ENCODE measurements around the gene ALG3.

The ALG3 gene

DNA sequence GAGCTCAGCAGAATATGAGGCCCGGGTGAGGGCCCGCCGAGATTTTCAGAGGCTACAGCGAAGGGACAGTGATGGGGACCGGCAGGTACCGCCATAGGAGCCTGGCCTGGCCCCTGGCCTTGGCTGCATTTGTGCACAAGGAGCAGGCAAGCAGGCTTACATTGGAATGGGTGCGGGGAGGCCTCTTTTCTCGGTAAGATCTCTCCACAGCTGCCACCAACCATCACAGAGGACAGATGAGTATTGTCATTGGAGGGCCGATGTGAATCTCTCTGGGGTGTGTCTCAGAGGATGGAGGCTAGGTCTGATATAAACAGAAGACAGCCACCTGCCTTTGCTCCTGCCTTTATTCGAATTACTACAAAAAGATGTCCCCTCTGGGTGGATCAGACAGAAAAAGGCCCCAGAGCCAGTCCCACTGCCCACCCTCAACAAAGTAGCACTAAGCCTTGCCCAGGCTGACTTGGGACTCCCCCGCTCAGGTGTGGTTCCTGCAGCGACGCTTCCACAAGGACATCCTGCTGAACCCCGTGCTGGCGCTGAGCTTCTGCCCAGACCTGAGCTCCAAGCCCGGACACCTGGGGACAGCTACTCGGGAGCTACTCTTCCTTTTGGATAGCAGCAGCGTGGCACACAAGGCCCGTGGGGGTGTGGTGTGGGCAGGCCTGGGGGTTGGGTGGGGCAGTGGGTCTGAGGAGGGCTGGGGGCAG, 13.9 kb downstream of the ALG3 start:
- DNase-seq (ENCODE audit: low read depth): no peak

- DNase-seq (ENCODE audit: low read depth): no peak
Measured at GRCh38 chr3:184234224-184234623, 14.5 kb downstream of the ALG3 start.

DNA sequence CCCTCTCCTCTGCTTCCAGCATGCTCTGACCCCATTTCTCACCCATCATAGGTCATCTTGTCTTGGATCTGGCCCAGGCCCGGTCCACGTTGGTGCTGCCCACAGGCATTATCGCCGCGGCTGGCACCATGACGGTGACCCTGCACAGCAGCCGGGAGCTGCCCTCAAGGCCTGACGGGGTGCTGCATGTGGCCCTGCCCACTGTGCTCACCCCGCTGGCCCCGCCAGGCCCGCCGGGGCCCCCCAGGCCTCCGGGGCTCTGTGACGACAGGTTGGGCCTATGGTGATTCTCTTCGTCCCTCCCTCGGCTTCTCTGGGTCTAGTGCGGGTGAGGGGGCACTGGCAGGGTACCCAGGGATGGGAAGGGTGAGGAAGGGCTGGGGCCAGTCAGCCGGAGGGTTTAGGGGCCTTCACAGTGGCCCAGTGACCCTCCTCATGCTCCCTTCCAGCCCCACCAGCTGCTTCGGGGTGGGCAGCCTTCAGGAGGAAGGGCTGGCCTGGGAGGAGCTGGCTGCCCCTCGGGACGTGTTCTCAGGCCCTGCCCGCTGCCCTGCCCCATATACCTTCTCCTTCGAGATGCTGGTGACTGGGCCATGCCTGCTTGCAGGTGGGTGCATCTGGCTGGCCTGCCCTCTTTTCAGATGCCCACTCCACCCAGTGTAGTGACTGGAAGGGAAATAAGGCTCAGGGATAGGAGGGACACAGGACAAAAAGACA, 15.5 kb downstream of the ALG3 start:
- no peak for DNase-seq (ENCODE audit: low read depth)

- DNase-seq (ENCODE audit: low read depth): no peak
Measured at GRCh38 chr3:184231671-184232070, 17.1 kb downstream of the ALG3 start.

DNA sequence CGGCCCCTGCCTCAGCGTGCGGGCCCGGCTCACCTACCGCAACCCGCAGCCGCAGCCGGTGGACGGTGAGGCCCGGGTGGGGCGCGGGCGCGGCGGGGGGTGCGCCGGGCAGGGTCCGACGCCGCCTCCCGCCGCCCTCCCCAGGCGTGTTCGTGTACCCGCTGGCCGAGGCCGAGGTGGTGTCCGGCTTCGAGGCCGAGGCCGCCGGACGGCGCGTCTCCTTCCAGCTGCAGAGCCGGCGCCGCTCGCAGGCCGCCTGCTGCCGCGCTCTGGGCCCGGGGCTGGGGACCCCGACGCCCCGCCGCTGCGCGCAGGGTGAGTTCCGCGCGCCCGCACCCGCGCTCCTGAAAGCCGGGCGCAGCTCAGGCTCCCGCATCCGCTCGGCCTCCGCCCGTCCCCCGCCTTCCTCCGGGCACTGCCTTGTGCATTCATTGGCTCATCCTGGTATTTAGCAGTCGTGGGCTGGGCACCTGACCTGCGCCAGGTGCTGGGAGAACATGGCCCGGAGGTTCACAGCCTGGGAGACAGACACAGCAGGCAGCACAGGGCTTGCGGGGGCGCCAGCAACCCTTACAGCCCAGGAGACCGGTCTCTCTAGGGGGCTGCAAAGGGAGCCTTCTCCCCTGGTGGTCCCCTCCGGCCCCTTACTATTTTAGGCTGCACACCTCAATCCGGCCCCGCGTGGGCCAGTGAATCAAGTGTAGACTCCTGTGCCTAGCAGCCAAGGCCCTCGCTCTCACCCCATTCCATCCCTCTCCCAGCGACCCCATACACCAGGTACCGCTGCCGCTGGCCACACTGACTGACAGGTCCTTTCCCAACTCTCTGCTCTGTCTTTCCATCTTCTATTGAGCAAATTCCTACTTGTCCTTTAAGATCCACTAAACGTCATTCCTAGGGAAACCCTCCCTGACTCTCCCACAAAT, 17.9 kb downstream of the ALG3 start:
- DNase-seq (ENCODE audit: low read depth): no peak

DNA sequence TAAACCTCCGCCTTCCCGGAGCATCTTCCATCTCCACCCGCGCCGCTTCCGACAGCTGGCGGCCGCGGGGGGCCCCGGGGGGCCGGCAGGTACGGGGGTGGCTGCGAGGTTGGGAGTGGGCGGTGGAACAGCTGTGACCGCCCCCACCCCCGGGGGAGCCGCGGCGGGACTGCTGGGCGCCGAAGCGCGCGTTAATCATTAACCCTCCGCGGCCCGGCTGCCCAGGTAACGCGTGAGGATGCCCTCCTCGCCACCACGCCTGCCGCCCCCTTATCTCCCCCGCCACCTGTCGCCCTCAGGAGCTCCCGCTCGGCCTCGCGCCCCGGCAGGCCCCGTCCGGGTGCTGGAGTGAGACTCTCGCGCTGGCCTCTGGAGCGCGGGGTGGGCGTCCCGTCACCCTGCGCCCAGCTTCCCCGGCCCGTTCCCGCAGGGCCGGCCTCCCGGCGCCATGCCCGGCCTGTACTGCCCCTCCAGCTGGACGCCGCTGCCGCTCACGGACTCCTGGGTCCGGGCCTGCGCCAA, 18.6 kb downstream of the ALG3 start:
- no peak for DNase-seq (ENCODE audit: low read depth)

- peak; percentile 41 for DNase-seq (ENCODE audit: low read depth)
Measured at GRCh38 chr3:184229394-184230080, 19.2 kb downstream of the ALG3 start, which contains the start of gene VWA5B2. Gene VWA5B2 (plus strand): TSS chr3:184229585. CDS start chr3:184230529, 944 bp downstream.

DNA sequence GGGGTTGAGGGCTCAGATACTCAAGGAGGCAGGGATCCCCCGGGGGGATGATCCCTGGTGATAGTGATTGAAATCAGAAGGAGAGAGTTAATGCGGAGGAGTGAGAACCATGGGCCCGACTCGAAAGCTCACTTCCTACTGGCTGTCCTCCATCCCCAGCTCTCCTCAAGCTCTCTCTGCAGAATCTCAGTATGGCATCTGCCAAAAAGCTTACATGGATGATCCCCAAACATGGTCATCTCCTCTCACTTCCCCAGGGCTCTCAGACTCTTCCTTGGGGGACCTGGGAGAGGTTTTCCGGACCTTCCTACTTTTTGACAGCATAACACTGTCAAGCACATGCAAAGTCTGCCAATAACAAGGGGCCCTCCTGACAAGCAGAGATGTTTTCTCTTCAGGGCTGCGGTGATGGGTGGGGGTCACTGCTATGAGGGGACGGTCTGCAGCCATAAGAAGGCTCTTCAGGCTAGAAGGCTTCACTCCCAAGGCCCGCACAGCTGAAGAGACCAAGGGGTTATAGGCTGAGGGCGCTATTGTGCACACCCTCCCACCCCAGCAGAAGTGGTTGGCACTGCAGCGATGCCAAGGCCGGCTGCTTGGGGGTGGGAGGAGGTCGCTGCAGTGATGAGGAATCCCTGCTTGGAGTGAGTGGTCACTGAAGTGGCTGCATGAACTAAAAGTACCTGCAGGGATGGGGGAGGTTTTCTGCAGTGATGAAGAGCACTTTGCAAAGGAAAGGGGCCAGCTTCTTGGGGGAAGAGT, 20.2 kb downstream of the ALG3 start:
- no peak for DNase-seq (ENCODE audit: low read depth)

DNA sequence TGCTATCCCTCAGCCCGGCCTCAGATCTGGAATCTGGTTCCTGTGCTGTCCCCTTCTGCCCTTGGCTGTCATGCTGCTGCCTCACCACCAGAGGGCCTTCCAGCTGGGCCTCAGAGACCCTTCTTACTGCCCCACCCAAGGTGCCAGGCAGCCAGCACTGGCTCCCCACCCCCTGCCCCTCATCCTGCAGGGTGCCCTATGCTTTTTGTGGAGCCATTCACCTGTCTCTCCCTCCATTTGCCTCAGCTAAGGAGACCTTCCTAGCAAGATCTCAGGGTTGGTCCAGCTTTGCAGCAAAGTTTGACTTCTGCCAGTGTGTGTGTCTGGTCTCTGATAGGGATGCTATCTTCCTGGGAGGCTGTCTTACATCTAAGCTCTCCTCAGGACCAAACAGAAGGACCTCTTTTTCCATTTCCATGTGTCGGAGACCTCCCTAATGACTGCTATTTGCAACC, 21.3 kb downstream of the ALG3 start:
- no peak for DNase-seq (ENCODE audit: low read depth)

GRCh38 chr3:184223946-184224345, 24.8 kb downstream of the ALG3 start:
- no peak for DNase-seq (ENCODE audit: low read depth)

DNA sequence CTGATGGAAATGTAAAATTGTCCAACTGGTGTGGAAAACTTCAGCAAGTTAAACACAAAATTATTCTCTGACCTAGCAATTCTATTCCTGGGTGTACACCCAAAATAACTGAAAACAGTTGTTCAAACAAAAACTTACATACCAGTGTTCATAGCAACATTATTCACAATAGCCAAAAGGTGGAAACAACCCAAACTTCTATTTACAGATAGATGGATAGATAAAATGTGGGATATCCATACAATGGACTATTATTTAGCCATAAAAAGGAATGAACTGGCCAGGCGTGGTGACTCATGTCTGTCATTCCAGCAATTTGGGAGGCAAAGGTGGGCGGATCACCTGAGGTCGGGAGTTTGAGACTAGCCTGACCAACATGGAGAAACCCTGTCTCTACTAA, 26.2 kb downstream of the ALG3 start:
- DNase-seq (ENCODE audit: low read depth): no peak

DNA sequence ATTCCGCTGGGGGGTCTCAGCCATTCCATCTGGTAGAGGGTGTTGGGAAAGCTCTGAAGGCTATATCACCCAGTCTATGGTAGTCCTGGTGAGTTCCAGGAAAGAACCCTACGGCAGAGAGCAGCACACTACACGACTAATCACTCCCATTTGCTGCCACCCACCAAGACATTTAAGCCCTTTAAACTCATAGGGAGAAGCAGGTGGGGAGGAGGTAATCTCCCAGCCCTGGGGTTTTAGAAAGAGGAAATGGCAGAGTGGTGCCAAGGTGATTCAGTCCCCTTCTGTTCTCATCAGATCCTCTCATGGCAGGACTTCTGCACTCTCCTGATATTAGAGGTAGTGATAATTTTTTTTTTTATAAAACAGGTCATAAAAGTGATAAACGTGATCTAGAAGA, 29.9 kb downstream of the ALG3 start:
- DNase-seq (ENCODE audit: low read depth): no peak

DNA sequence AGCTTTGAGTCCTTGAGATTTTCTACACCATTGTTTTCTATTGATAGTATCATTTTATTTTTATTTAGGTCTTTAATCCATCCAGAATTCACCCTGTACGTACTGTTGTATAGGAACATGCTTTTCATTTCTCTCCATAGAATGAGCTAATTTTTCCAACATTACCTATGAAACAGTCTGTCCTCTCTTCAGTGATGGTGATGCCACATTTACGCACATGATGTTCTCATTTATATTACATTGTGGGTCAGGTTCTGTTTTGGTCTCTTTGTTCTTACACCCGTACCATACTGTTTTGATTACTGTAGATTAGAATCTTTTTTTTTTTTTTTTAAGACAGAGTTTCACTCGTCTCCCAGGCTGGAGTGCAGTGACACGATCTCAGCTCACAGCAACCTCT, 37.0 kb downstream of the ALG3 start:
- DNase-seq (ENCODE audit: low read depth): no peak

DNA sequence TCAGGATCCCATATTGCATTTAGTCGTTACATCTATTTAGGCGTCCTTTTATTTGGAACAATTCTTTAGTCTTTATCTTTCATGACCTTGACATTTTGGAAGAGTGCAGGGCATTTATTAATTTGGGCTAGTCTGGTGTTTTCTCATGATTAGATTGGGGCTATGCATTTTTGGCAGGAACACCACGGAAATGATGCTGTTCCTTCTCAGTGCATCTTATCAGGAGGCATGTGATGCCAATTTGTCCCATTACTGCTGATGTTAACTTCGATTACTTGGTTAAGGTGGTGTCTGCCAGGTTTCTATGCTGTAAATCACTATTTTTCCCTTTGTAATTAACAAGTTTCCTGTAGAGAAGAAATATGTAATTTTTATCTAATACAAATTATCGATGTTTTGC, 37.5 kb downstream of the ALG3 start:
- DNase-seq (ENCODE audit: low read depth): no peak

DNA sequence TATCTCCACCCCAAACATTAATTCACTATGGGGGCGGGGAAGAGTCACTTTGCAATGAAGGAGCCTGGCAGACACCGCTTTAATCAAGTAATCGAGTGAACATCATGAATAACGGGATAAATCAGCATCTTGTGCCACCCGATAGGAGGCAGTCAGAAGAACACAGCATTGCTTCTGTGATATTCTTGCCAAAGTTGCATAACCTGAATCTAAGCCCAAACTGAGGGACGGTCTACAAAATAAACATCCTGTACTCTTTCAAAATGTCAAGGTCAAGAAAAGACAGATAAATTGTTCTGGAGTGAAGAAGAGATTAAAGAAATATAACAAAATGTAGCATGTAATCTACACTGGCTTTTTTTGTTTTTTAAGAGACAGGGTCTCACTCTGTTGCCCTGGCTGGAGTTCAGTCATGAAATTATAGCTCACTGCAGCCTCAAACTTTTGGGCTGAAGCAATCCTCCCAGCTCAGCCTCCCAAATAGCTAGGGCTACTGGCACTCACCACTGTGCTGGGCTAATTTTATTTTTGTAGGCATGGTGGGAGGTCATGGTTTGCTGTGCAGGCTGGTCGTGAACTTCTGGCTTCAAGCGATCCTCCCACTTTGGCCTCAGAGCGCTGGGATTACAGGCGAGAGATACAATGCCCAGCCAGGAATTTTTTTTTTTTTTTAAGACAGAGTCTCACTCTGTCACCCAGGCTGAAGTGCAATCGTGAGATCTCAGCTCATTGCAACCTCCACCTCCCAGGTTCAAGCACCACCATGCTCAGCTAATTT, 39.4 kb downstream of the ALG3 start:
- DNase-seq (ENCODE audit: low read depth): no peak

DNA sequence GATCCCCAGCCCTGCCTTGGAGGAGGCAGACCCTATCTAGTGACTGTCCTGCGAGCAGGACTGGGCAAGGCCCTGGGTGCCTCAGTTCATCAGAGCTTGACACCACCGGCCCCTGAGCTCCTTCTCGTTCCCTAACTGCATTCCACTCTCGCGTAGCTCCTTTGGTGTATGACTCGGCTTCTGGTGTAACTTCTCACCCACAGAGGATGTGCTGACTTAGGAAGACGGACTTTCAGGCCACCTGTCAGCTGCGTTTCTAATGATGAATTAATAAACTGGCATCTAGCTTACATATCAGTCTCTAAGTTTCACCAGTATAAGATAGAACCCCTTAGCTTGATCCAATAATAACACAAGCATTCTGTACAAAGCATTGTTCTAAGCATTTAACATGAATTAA, 45.2 kb downstream of the ALG3 start:
- no peak for DNase-seq (ENCODE audit: low read depth)

DNA sequence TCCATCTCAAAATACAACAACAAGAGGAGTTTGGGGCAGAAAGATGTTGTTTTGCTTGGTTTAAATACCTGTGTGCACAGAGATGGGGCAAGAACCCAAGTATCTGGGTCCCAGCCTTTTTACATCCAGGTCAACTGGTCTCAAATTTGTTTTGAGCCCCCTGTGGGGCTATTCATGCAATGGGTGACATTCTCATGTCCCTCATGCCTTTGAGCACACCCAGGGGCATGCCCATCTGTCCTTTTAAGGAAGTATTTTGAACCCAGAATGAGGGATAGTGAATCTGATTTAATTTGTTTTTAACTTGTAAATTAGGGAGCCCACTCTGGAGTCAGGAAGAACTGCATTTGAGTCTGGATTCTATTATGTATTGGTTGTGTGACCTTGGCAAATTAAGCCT, 47.9 kb downstream of the ALG3 start:
- DNase-seq (ENCODE audit: low read depth): no peak

- no peak for DNase-seq (ENCODE audit: low read depth)
Measured at GRCh38 chr3:184198509-184198908, 50.3 kb downstream of the ALG3 start.

GRCh38 chr3:184196536-184196935, 52.2 kb downstream of the ALG3 start:
- DNase-seq (ENCODE audit: low read depth): no peak

GRCh38 chr3:184193991-184194539, 54.7 kb downstream of the ALG3 start:
- no peak for DNase-seq (ENCODE audit: low read depth)
